ENCODE data around the gene ZNF22. TPM values are rescaled to one million over a fixed set of nuclear protein-coding genes. Genes with fewer than 3 reads are reported as not detected.

ZNF22 gene
- total RNA-seq, 1 experiment from 2014 or later, result 60.8 TPM

DNA sequence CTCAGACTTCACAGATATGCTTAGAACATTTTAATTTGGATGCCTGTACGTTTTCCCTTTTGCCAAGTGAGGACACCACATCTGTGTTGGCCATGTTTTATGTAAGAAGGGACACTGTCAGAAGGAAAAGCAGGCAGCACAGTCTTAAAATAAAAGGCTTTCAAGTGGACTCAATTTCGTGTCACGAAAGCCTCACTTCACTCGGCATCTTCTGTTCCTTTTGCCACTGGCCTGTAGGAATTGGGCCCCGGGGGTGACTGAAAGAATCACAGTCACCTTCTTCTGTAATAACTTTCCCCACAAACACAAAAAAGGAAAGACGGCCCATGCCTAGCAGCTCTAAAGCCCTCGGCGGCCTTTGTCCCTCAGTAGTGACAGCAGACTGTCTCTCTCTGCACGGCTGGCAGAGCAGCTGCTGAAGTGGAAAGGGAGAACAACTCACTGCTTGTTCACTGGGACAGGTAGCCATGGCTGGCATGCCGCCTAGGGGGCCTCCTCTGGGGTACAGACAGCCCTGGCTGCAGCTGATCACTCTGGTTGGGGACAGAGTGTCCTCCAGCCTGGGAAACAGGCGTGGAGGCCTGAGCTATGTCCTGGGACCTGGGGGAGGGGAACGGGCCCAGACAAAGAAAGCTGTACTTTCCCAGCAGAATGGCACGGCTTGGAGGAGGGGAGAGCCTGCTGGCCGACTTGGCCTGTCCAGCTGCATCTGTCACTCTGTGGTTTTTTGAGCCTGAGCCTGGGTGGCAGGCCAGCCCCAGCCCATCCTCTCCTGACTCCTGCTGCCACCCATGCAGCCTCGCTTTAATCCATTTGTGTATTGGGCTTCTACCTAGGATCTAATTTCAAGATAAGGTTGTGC, 36.7 kb upstream of the ZNF22 start:
- POLR2A ChIA-PET, result interaction anchor here (0.6 to 1.2 kb wide), 2 partner anchors 15 to 98 kb away, joined by 3 to 7 read pairs; partner anchors contain the start of gene DEPP1
- DNase-seq, result peak in 1 of 2 experiments; percentile 55
- TF ChIP-seq, protein P1, sequence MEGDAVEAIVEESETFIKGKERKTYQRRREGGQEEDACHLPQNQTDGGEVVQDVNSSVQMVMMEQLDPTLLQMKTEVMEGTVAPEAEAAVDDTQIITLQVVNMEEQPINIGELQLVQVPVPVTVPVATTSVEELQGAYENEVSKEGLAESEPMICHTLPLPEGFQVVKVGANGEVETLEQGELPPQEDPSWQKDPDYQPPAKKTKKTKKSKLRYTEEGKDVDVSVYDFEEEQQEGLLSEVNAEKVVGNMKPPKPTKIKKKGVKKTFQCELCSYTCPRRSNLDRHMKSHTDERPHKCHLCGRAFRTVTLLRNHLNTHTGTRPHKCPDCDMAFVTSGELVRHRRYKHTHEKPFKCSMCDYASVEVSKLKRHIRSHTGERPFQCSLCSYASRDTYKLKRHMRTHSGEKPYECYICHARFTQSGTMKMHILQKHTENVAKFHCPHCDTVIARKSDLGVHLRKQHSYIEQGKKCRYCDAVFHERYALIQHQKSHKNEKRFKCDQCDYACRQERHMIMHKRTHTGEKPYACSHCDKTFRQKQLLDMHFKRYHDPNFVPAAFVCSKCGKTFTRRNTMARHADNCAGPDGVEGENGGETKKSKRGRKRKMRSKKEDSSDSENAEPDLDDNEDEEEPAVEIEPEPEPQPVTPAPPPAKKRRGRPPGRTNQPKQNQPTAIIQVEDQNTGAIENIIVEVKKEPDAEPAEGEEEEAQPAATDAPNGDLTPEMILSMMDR (IDR thresholded peaks at IDR 0.05; ENCODE audit: insufficient read depth in 1 of 2, low read depth in 1 of 2, low read length in 1 of 2, severe bottlenecking in 1 of 2, unreplicated experiment in 1 of 2), result no peak
- Mint-ChIP-seq H3K27me3 (ENCODE audit: insufficient read depth, unreplicated experiment) (no peaks in the 10 kb centered on the region), H3K4me1 (ENCODE audit: low read depth, unreplicated experiment) (peaks cover 55% of the 10 kb centered on the region), H3K36me3 (ENCODE audit: insufficient read depth, unreplicated experiment) (peaks cover 16% of the 10 kb centered on the region), H3K4me3 (ENCODE audit: unreplicated experiment) (peak overlapping the region; percentile 20), H3K9me3 (ENCODE audit: unreplicated experiment) (peaks cover 11% of the 10 kb centered on the region), H3K27ac (ENCODE audit: unreplicated experiment) (peak overlapping the region; percentile 54)
- Histone ChIP-seq H3K9me3 (no peaks in the 10 kb centered on the region), H3K27me3 (replicated peaks; ENCODE audit: control insufficient read depth, insufficient read depth, low read length) (no peaks in the 10 kb centered on the region), H3K4me1 (peaks cover 61% of the 10 kb centered on the region), H3K4me3 (ENCODE audit: low read depth, low read length) (no peak overlapping the region), H3K36me3 (ENCODE audit: control insufficient read depth, insufficient read depth, low read length) (0 out of 2 replicates have a peak, but pooled peaks cover 2% of the 10 kb centered on the region)
- intact Hi-C loops (cut with micrococcal nuclease; ENCODE audit: unreplicated experiment), result no loop called here
- CTCF ChIA-PET, result interaction anchor here (0.6 to 2.1 kb wide), 12 partner anchors 10 to 39 kb away, joined by 3 to 15 read pairs (median 4); no protein-coding TSS in a partner anchor
- no TSS peak for BruUV-seq (replicated peaks)

DNA sequence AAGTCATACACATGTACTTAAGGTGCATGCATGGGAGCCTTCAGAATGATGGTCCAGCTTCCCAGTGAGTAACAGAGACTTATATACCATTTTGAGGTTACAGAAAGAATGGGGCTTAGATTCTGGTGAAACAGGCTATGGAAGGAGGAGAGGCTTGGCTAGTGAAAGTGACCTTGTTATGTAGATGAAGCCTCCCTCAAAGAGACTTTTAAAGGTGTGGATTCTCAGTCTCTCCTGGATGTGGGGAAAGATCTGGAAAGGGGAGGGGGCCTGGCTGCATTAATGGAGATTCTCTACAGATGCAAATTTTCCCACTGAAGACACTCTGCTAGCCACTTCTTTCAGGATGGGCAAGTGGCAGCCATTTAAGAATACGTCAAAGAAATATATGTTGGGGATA, 35.6 kb upstream of the ZNF22 start:
- H3K4me1 ChIP-seq, result peaks cover 61% of the 10 kb centered on the region
- intact Hi-C loops (cut with micrococcal nuclease; ENCODE audit: unreplicated experiment), result no loop called here

DNA sequence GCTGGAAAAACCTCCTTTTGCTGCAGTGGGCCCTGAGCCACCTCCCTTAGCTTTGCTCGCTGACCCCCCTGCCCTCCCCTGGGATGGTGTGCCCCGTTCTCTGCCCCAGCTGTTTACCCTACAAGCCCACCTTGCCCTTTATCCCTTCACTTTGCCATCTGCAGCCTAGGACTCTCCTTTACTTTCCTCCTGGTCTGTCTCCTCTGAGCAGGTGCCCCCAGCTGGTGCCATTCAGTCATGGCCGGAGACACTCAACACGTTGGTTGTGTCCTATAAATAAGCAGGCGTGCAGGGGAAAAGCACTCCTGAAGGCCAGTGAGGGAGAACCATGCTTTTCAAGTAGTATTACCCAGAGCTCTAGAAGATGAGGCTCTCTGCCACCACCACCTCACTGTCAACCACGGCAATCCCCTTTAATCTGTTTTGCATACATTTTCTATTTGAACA, 35.0 kb upstream of the ZNF22 start:
- intact Hi-C loops (cut with micrococcal nuclease; ENCODE audit: unreplicated experiment), result loop anchor here (1.0 kb wide), 1 partner anchor 10 kb away; no protein-coding TSS in a partner anchor
- H3K36me3 ChIP-seq (ENCODE audit: control insufficient read depth, insufficient read depth, low read length), result 0 out of 2 replicates have a peak, but pooled peaks cover 4% of the 10 kb centered on the region
- CTCF ChIA-PET, result interaction anchor here (1.0 to 2.4 kb wide), 4 partner anchors 10 to 33 kb away, joined by 3 to 12 read pairs (median 6); partner anchors contain the start of gene DEPP1
- Mint-ChIP-seq H3K9me3 (ENCODE audit: unreplicated experiment) (peaks cover 11% of the 10 kb centered on the region), H3K4me1 (ENCODE audit: low read depth, unreplicated experiment) (peaks cover 50% of the 10 kb centered on the region), H3K4me3 (ENCODE audit: unreplicated experiment) (peak overlapping the region; percentile 54), H3K36me3 (ENCODE audit: insufficient read depth, unreplicated experiment) (peaks cover 10% of the 10 kb centered on the region), H3K27ac (ENCODE audit: unreplicated experiment) (peak overlapping the region; percentile 54), H3K27me3 (ENCODE audit: insufficient read depth, unreplicated experiment) (no peaks in the 10 kb centered on the region)
- BruUV-seq (replicated peaks), result no TSS peak
- DNase-seq, result no peak
- no peak overlapping the region for H3K4me3 ChIP-seq (ENCODE audit: low read depth, low read length)
- peaks cover 55% of the 10 kb centered on the region for H3K4me1 ChIP-seq
- POLR2A ChIA-PET, result no interaction called here
- H3K9me3 ChIP-seq, result no peaks in the 10 kb centered on the region
- TF ChIP-seq, protein P1 (IDR thresholded peaks at IDR 0.05; ENCODE audit: insufficient read depth in 1 of 2, low read depth in 1 of 2, low read length in 1 of 2, severe bottlenecking in 1 of 2, unreplicated experiment in 1 of 2), result no peak
- no peaks in the 10 kb centered on the region for H3K27me3 ChIP-seq (replicated peaks; ENCODE audit: control insufficient read depth, insufficient read depth, low read length)

More for the DNA sequence above, 35.6 kb upstream of the ZNF22 start:
- Mint-ChIP-seq H3K4me3 (ENCODE audit: unreplicated experiment) (no peak overlapping the region), H3K9me3 (ENCODE audit: unreplicated experiment) (peaks cover 11% of the 10 kb centered on the region), H3K36me3 (ENCODE audit: insufficient read depth, unreplicated experiment) (peaks cover 16% of the 10 kb centered on the region), H3K4me1 (ENCODE audit: low read depth, unreplicated experiment) (peaks cover 55% of the 10 kb centered on the region), H3K27ac (ENCODE audit: unreplicated experiment) (peak overlapping the region; percentile 54), H3K27me3 (ENCODE audit: insufficient read depth, unreplicated experiment) (no peaks in the 10 kb centered on the region)
- TF ChIP-seq, protein P1 (IDR thresholded peaks at IDR 0.05; ENCODE audit: insufficient read depth in 1 of 2, low read depth in 1 of 2, low read length in 1 of 2, severe bottlenecking in 1 of 2, unreplicated experiment in 1 of 2), result no peak
- H3K27me3 ChIP-seq (replicated peaks; ENCODE audit: control insufficient read depth, insufficient read depth, low read length), result no peaks in the 10 kb centered on the region
- H3K4me3 ChIP-seq (ENCODE audit: low read depth, low read length), result no peak overlapping the region
- ChIA-PET POLR2A (no interaction called here), CTCF (interaction anchor here (0.8 to 1.6 kb wide), 2 partner anchors 10 to 12 kb away, joined by 3 to 11 read pairs; no protein-coding TSS in a partner anchor)
- no peak for DNase-seq
- H3K9me3 ChIP-seq, result no peaks in the 10 kb centered on the region
- BruUV-seq (replicated peaks), result no TSS peak
- 0 out of 2 replicates have a peak, but pooled peaks cover 4% of the 10 kb centered on the region for H3K36me3 ChIP-seq (ENCODE audit: control insufficient read depth, insufficient read depth, low read length)
